NOMO-1 treated with DMSO at 0.1 percent for 48 hours (cell line): ENCODE results near the gene RAMP3.

ENCODE experiments used
- DNase-seq: peaks from one replicate; lab custom pipeline; 2025; ENCODE audit not compliant: unreplicated experiment; lab: John Stamatoyannopoulos, UW

Gene RAMP3

GRCh38 chr7:45219801-45220435 is 62.3 kb downstream of the RAMP3 start:
- DNase-seq, result no peak

DNA sequence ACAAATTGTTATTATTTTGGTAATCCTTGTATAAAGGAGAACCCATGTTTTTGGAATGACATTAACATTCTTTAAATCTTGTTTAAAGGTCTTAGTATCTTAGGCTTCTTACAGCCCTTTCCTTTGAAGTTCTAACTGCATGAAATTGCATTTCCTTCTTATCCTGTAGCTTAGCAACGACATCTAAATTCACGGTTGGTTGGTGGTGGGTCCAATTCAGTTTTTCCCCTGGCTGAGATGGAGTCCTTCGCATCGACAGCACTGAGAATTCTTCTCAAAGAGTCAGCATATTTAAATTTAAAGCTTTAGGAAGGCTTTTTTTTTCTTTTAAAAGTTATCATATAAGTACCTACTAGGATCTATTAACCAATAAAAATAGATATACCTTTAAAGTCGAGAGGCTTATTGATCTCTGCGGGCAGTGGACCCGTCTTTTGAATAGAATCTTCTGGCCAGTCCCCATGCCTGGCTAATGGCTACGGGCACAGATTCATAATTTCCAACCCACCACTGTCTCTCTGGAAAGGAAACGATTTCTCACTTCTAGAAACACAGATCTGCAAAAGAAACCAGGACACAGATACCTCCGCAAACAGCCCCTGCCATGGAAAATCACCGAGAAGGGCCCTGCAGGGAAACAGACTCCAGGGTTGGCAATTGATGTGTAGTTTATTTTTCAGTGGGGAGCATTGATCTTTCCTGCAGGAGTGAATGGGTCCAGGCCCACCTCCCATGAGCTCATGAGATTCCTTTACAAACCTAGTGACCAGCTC is 63.4 kb downstream of the RAMP3 start:
- DNase-seq, result no peak

DNA sequence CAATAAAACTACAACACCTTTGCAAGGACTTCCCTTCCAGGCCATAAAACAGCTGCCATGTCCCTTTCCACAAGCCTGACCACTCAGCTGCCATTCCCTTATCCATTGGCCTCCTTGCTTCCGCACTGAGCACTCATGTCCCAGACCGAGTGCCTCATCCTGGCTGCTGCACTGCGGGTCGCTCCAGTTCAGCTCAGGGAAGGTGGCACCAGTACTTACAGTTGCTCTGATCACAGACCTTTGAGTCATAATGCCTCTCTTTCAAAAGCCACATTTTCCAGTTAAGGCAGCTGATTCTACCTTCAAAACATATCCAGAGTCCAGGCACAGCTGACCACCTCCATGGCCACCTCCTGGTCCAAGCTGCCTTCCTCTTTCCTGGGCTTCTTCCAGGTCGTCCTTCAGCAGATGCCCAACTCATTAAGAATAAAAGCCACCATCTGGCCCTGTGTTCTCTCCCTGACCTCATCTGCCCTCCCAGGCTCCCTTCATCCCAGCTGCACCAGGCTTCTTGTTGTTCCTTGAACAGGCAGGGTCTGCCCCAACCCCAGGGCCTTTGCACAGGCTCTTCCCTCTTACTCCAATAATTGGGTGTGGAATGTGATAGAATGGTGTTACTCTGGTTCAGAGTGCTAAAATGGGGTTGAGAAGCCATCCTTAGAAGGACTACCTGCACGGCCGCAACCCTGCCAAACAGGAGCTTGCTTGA is 64.5 kb downstream of the RAMP3 start:
- no peak for DNase-seq

DNA sequence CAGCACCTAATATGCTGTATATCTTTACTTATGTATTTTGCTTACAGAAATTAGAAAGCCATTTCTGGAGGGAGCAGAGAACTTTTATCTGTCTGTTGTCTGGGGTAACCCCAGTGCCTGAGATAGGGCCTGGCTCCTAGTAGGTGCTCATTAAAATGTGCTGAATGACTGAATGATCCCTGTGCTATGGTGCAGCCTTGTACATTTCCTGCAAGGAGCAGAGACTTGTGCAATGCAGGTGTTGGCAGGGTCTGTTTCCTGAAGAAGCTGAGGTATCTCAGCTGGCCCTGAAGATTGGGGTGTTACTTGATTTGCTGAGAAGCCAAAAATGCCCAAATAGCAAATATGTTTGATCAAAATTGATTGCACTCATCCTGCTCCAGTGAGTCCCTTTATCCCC is 65.5 kb downstream of the RAMP3 start:
- no peak for DNase-seq

DNA sequence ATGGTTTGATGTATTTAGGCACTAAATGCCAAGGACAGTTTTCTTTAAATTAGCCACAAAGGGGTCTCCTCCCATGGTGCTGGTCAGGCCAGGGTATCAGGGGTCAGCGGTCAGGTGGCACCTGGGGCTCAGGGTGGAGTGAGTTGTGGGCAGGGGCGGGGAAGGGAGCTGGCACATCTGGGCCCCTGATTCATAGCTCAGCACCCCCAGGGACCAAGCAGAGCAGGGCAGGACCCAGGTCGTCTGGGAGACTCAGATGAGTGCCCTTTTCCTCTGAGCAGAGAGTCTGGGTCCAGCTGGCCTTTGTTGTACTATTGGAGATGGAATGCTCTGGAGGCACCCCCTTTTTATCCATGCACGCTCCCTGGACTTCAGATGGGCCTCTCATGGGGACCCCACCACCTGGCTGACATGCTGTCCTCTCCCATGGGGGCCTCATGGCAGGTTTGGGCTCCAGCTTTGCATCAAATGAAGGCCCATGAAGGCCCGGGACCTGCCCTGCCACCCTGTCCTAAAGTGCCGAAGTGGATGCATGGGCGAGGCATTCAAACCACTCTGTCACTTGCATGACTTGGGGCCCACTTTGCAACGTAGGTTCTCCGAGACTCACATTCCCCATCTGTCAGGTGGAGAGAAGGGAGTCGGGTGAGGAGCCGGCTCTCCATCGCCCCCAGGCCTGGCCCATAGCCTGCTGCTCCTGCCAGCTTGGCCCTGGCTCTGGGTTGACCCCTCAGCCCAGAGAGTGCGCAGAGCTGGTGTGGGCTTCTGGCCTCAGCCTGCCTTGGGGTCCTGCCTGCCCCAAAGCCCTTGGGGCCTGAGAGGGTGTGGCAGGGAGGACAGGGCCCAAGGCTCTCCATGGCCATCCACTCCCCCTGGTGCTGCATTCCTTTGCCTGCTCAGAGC is 66.4 kb downstream of the RAMP3 start:
- no peak for DNase-seq

DNA sequence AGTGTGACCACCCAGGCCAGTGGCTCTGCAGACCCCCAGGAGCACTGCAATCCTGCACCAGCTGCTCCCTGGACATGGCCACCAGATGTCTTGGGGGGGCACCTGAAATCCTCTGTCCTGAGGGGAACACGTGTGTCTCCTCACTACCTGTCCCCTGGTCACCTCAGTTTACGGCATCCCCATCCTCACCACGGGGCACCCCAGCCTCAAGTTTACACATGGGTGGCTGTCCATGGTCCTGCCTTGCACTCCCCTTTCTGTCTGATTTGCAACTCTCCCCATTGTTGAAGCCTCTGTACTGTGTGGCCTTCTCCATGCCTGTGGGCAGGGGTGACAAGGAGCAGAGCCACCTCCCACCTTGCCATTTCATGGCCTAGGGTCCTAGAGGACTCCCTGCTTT is 67.2 kb downstream of the RAMP3 start:
- no peak for DNase-seq

DNA sequence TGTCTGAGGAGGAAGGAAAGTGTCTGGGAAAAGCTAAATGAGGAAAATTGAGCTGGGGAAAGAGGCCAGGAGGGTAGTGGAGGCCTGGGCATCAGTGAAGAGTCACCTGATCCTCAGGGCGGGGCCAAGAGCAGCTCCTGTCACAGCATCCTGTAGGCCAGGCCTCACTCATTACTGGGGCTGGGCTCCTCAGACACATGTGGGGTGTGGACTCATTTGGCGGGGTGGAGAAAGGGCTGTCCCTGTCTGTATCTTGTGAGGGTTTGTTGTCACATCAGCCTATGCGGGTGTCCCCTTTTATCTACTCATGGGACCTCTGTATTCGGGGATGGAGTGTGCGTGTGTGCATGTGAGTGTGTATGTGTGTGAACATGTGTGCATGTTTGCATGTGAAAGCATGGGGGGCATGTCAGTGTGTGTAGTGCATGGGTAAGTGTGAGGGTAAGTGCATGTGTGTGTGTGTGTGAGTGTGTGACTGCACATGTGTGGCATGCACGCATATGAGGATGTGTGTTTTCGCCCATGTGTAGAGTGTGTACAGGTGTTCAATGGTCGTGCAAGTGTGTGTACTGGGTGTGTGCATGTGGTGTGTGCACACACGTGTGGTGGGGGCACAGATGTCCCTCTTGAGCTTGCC is 67.8 kb downstream of the RAMP3 start:
- DNase-seq, result no peak

DNA sequence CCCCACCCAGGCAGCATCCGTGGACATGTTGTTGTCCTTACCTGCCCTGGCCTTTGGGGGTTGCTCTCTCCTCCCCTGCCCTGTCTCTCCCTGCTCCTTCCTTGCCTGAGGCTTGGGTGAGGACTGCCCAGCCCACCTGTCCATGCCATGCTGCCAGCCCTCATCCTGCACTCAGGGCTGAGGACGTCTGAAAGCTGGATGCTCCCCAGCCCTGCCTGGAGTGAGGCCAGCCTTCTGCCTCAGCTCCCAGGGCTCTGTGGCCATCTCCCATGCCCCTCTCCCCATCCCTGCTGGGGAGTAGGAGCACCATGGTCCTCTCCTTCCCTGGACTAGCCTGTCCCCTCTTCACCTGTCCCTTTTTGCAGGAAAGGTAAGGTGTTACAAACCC is 68.4 kb downstream of the RAMP3 start:
- DNase-seq, result no peak

- DNase-seq, result no peak
Observed at GRCh38 chr7:45229156-45229920, 71.7 kb downstream of the RAMP3 start.

GRCh38 chr7:45230083-45230482 is 72.5 kb downstream of the RAMP3 start:
- DNase-seq, result no peak

- DNase-seq, result no peak
Observed at GRCh38 chr7:45230611-45231165, 73.1 kb downstream of the RAMP3 start.

GRCh38 chr7:45233249-45233775 is 75.7 kb downstream of the RAMP3 start:
- no peak for DNase-seq
